Measurements from ENCODE around the gene LGALS9B.
"Not testable (repeated sequence)": the region's sequence is repeated elsewhere in the genome, so short reads cannot be mapped to it uniquely, and the experiment has no call there.

Gene LGALS9B

GRCh38 chr17:20466999-20467398 is 340 bp downstream of the LGALS9B start:
- not testable (repeated sequence) for DNase-seq (ENCODE audit: low spot score)

- not testable (repeated sequence) for DNase-seq (ENCODE audit: low spot score)
Measured at GRCh38 chr17:20466553-20466952, 786 bp downstream of the LGALS9B start.

DNA sequence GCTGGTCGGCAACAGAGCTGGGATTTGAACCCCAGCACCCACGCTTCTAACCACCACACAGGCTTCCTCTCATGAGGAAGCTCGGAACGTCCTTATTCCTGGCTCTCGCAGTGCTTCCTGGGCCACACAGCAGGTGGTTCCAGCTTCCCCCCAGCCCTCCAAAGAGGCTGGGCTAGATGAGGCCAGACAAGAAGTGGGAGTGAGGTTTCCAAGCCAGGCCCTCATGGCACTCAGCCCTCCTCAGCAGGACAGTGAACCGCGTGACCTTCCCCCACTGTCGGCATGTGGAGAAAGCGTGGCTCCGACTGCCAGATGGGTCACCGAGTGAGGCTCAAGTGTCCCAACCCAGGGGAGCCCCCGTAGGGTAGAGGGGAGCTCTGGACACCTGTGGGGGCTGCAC is 1.8 kb downstream of the LGALS9B start:
- not testable (repeated sequence) for DNase-seq (ENCODE audit: low spot score)

GRCh38 chr17:20464854-20465414 is 2.4 kb downstream of the LGALS9B start:
- not testable (repeated sequence) for DNase-seq (ENCODE audit: low spot score)

DNA sequence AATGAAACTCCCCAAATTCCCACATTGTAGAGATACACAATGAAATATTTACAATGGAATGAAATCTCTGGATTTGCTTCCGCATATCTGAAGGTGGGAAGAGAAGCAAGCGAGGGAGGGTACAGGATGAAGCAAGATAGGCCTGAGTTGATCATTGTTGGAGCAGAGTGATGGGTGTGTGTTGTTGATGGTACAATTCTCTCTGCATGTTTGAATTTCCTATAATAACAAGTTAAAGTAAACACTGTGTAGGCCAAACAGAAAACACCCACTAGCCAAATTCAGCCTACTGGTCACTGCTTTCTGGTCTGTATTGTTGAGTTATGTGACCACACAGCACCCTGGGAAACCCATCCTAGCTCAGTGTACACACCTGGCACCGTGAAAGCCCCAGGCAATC is 5.2 kb downstream of the LGALS9B start:
- DNase-seq (ENCODE audit: low spot score): not testable (repeated sequence)

DNA sequence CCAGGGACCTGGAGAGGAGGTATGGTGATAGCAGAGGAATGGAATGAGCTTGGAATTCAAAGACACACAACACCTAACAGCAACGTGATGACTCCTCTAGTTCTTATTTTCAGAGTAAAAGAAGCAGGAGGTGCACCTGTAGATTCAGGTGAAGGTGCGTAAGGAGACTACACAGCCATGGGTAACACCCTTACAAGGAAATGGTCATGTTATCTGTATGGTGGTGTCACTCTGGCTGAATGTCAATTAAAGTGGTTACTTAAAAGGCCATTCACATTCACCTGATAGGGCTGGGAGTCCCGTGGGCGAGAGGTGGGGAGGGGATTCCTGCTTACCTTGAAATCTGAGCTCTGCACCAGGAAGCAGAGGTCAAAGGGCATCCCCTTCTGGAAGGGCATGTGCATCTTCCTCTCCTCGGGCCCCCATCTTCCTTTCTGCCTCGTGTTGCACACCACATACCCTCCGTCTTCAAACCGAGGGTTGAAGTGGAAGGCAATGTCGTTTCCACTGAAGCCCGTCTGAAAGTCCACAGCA is 9.4 kb downstream of the LGALS9B start:
- not testable (repeated sequence) for DNase-seq (ENCODE audit: low spot score)

- DNase-seq (ENCODE audit: low spot score): not testable (repeated sequence)
Measured at GRCh38 chr17:20455106-20455505, 12.2 kb downstream of the LGALS9B start.

- not testable (repeated sequence) for DNase-seq (ENCODE audit: low spot score)
Measured at GRCh38 chr17:20453820-20454434, 13.4 kb downstream of the LGALS9B start.

GRCh38 chr17:20450852-20451251 is 16.5 kb downstream of the LGALS9B start:
- DNase-seq (ENCODE audit: low spot score): not testable (repeated sequence)

- DNase-seq (ENCODE audit: low spot score): not testable (repeated sequence)
Measured at GRCh38 chr17:20447534-20448321, 19.6 kb downstream of the LGALS9B start.

GRCh38 chr17:20446895-20447294 is 20.4 kb downstream of the LGALS9B start:
- not testable (repeated sequence) for DNase-seq (ENCODE audit: low spot score)

DNA sequence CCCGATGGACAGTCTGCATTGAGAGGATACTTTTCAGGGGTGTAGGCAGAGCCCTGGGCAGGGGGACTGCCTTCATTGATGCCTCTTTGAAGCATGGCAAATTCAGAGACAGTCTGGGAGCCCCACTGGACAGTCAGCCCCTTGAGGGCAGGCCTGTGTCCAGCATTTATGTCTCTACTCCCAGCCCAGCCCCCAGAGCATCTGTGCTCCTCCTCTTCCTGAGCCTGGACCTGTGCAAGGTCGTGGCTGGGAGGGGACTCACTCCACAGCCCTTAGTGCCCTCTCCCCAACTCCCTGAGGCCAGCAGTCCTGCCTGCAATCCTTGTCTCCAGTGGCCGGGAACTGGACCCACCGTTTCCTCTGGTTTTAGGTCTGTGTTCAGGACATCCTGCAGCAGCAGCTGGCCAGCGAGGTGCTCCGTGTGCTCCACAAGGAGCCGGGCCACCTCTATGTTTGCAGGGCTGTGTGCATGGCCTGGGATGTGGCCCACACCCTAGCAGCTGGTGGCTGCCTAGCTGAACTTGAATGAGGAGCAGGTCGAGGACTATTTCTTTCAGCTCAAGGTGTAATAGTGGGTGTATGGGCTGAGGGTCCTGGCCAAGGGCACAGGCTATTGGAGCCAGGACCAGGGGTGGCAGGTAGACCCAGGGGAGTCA is 22.6 kb downstream of the LGALS9B start:
- DNase-seq (ENCODE audit: low spot score): not testable (repeated sequence)

- not testable (repeated sequence) for DNase-seq (ENCODE audit: low spot score)
Measured at GRCh38 chr17:20444173-20444572, 23.2 kb downstream of the LGALS9B start.

DNA sequence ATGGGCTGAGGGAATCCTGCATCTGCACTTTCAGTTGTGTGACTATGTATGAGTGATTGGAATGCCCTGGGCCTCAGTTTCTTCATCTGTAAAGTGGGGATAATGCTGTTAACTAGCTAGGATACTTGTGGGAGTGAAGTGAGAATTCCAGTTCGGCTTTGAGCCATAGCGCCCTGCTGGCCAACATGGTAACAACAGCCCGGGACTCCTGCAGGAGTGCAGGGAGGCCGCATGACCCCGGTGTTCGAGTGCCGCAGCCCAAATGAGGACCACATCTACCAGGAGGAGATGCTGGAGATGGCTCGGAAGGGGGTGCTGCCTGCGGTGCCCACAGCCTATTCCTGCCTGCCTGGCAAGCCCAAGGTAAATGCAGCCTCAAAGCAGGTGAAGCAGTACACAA is 23.7 kb downstream of the LGALS9B start:
- not testable (repeated sequence) for DNase-seq (ENCODE audit: low spot score)

DNA sequence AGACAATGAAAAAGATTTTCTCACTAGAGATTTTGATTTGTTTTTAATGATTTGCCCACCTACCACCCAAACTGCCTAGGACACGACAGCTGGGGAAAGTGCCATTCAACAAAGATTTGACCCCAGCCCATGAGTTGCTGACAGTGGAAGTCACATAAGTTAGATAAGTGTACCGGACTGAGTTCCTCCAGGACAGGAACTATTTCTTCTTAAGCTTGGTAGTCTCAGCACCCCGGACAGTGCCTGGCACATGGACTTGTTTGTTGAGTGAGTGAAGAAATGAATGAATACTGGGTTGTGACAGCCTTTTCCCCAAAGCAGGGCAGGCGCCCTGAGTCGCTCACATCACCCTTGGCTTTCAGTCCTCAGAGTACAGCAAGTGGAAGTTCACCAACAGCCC is 26.7 kb downstream of the LGALS9B start:
- not testable (repeated sequence) for DNase-seq (ENCODE audit: low spot score)

DNA sequence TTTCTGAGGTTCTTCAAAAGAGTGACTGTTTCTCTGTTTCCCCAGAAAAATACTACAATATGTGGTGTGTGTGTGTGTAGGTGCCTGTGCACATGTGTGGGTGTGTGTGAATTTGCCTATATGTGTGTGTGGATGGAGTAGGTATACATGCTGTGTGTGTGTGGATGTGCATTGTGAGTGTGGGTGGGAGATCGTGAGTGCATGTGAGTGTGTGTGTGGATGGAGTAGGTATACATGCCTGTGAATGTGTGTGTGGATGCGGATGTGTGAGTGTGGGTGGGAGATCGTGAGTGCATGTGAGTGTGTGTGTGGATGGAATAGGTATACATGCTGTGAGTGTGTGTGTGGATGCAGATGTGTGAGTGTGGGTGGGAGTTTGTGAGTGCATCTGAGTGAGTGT is 32.2 kb downstream of the LGALS9B start:
- DNase-seq (ENCODE audit: low spot score): not testable (repeated sequence)

GRCh38 chr17:20433382-20433781 is 34.0 kb downstream of the LGALS9B start:
- DNase-seq (ENCODE audit: low spot score): not testable (repeated sequence)

GRCh38 chr17:20427264-20427663 is 40.1 kb downstream of the LGALS9B start:
- not testable (repeated sequence) for DNase-seq (ENCODE audit: low spot score)

GRCh38 chr17:20422826-20423225 is 44.5 kb downstream of the LGALS9B start:
- not testable (repeated sequence) for DNase-seq (ENCODE audit: low spot score)

- not testable (repeated sequence) for DNase-seq (ENCODE audit: low spot score)
Measured at GRCh38 chr17:20418838-20419237, 48.5 kb downstream of the LGALS9B start.

DNA sequence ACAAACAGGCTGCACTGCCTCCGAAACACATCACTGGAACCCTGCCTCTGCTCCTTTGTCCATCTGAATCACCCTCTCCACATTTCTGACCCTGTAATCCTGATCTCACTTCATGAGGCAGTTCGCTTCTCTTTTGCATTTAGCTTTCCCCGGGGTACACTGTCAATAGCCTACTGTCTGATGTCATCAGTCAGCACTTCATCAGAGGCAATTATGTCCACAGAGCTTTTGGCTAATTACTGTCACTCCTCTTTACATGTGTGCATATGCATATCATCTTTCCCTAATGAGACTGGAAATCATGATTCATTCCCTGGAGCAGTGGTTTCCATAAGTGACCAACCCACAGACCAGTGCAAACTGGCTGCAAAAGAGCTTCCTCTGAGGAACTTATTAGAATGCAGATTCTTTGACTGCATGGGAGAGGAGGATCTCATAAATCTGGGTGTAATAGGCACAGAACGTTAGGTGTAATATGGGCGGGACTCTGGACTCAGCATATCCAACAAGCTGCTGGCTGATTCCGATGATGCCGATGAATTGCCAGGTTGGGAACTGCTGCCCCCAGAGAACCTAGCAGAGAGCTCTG is 49.8 kb downstream of the LGALS9B start:
- DNase-seq (ENCODE audit: low spot score): not testable (repeated sequence)
